Ecto neural progenitor cell (in vitro differentiated cells): Measurements from ENCODE around the gene C12orf56.
A peak's percentile ranks its signal among the peaks of the same experiment; 100 is the strongest.
"Not testable (repeated sequence)": the region's sequence is repeated elsewhere in the genome, so short reads cannot be mapped to it uniquely, and the experiment has no call there.

Experiments used
- DNase-seq: peaks from one replicate; pipeline ENCODE4 v3.0.0-alpha.2; 2018; ENCODE audit warnings: low spot score

C12orf56 gene

GRCh38 chr12:64385468-64385867, 5.1 kb downstream of the C12orf56 start:
- DNase-seq, result no peak

DNA sequence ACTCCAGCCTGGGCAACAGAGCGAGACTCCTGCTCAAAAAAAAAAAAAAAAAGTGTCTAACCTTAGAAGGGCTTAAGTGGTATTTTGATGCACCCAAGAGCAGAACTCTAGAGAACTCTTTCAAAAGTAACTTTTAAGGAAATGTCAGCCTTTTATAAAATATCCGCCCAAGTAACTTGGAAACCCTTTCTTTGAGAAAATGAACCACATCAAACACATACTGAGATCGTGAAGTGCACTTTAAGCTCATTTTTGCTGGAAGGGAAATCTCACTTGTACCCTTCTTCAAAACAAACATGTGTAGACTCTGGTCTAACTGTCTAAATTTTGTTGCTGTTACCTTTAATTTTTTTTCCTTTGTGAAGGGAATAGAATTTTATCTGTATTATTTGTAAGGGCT, 5.5 kb downstream of the C12orf56 start:
- DNase-seq, result no peak

- DNase-seq, result no peak
These were observed 6.9 kb downstream of the C12orf56 start for GRCh38 chr12:64383675-64384074.

GRCh38 chr12:64362721-64363305, 27.7 kb downstream of the C12orf56 start:
- DNase-seq, result no peak

DNA sequence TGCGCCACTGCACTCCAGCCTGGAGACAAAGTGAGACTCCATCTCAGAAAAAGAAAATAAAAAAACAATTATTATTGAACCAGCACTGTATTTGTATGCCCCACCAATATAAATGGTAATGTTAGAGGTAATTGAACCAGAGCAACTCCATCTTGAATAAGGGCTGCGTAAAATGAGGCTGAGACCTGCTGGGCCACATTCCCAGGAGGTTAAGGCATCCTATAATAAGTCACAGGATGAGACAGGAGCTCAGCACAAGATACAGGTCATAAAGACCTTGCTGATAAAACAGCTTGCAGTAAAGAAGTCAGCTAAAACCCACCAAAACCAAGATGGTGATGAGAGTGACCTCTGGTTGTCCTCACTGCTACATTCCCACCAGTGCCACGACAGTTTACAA, 29.4 kb downstream of the C12orf56 start:
- not testable (repeated sequence) for DNase-seq

GRCh38 chr12:64356209-64356608, 34.3 kb downstream of the C12orf56 start:
- DNase-seq, result not testable (repeated sequence)

DNA sequence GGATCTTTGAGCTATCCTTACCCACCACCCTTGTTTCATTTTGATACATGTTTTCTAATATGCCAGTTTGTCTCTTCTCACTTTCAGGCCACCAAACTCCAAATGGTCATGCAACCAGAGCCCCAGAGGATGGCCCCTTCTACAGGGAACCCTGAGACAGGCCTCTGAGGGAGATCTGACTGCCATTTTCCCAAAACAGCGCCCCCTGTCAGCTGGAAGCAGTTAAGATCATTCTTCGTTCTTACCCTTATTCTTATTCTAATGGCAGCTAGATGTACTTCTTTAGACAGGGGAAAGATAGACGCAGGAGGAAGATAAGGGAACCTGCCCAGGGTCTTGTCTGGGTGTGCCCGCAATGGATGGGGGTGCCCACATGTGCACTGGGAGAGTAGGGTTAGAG, 38.4 kb downstream of the C12orf56 start:
- no peak for DNase-seq

- DNase-seq, result no peak
These were observed 39.3 kb downstream of the C12orf56 start for GRCh38 chr12:64351265-64351664.

GRCh38 chr12:64347630-64348029, 42.9 kb downstream of the C12orf56 start:
- DNase-seq, result no peak

GRCh38 chr12:64344631-64345030, 45.9 kb downstream of the C12orf56 start:
- not testable (repeated sequence) for DNase-seq

DNA sequence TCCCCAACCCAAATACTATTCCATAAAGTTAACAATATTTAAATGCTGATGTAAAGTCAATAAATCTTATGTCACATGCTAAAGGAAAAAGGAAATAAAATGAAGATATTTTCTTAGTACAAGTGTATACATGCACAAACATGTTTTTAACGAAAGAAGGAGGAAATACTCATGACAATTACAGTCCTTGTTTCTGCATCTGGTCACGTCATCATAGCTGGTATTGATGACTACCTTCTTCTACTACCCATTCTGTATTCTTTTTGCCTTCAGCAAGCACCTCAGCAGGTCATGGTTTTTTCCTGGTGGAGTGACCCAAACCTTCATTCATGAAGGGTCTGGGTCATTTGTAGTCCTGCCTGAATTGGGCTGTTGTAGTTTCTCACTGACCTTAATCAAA, 50.0 kb downstream of the C12orf56 start:
- DNase-seq, result not testable (repeated sequence)

DNA sequence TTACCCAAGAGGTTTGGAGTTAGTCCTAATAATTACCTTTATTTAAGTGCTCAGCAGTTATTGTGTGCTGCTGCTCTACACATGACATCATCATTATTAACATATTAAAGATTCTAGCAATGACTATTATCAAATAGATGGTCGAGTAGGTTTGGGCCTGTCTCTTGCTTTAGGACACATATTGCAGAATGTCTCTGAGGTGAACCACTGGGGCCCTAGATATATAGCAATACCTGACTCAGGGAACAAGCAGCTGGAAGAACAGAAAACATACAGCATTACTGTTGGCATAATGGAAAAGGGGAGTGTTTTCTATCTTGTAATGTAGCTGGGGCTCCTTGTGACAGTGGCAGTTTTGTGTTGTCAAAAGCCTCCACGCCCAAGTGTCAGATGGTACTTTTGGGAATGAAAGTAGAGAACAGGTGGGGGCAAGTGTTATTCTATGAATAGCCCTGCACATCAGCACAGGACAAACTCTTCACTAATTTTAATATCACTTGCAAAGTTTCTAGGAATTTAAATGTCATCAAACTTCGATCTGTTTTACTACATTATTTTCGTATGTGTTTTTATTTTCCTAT, 54.6 kb downstream of the C12orf56 start:
- no peak for DNase-seq

GRCh38 chr12:64332938-64333337, 57.6 kb downstream of the C12orf56 start:
- no peak for DNase-seq

GRCh38 chr12:64332296-64332695, 58.3 kb downstream of the C12orf56 start:
- DNase-seq, result no peak

GRCh38 chr12:64329031-64329710, 61.4 kb downstream of the C12orf56 start:
- DNase-seq, result not testable (repeated sequence)

- no peak for DNase-seq
These were observed 65.5 kb downstream of the C12orf56 start for GRCh38 chr12:64325055-64325454.

- no peak for DNase-seq
These were observed 66.9 kb downstream of the C12orf56 start for GRCh38 chr12:64323476-64324225.

DNA sequence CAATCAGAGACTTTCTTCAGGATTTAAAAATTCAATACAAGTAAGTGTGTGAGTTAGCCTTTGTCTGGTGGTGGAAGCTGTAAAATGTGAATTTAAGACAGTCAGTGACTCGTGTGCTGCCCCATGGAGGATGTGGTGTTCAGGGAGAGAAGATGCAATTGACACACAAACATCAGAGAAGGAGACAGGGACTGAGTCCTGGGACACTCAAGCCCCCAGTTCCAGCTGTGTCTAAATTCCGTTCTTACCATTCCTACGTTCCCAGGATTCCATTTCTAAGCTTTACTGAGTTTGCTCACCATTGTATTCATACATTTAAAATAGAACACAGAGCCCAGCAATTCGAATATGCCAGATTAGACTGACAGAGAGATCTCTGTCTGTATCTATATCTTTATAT, 67.6 kb downstream of the C12orf56 start:
- no peak for DNase-seq

- no peak for DNase-seq
These were observed 69.9 kb downstream of the C12orf56 start for GRCh38 chr12:64320611-64321010.

DNA sequence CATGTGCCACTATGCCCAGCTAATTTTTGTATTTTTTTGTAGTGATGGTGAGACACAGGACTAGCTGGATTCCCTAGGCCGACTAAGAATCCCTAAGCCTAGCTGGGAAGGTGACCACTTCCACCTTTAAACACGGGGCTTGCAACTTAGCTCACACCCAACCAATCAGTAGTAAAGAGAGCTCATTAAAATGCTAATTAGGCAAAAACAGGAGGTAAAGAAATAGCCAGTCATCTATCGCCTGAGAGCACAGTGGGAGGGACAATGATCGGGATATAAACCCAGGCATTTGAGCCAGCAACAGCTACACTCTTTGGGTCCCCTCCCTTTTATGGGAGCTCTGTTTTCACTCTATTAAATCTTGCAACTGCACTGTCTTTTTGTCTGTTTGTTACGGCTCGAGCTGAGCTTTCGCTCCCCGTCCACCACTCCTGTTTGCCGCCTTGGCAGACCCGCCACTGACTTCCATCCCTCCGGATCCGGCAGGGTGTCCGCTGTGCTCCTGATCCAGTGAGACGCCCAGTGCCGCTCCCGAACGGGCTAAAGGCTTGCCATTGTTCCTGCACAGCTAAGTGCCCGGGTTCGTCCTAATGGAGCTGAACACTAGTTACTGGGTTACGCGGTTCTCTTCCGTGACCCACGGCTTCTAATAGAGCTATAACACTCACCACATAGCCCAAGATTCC, 70.9 kb downstream of the C12orf56 start:
- DNase-seq, result not testable (repeated sequence)

DNA sequence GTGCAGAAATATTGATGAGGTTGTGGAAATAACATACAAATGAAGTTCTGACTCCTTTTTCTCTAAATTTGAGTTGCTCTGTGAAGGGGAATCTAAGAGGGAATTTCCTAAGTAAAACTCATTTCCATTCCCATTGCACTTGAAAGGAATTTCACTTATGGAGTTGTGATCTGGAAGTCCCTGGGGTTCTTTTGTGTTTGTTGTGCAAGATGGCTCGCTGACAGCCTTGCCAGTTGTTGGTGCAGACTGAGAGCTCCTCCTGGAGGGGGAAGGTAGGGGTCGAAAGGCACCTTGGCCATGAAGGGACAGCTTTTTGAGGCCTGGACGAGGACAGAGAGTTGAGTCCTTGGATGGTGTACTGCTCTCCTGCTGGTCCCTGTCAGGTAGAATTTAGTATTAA, 72.0 kb downstream of the C12orf56 start:
- DNase-seq, result peak; percentile 52

DNA sequence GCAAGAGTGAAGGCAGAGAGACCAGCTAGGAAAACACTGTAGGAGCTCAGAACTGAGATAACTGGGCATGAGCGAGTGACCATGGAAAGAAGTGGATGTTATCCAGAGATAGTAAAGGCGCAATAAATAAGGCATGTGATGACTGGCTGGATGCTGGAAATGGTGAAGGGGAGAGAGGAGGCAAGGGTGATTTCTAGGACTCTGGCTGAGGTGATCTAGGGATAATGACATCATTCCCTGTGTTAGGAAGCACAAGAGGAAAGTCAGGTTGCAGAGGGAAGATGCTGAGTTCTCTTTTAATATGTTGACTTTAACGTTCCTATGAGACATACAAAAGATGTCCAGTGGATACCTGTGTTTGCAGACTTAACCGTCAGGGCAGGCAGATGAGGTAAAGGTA, 78.7 kb downstream of the C12orf56 start:
- DNase-seq, result no peak
